Lower leg skin (tissue), 4 donors: ENCODE data around the gene DCHS1. TPM values are rescaled to one million over a fixed set of nuclear protein-coding genes. Genes with fewer than 3 reads are reported as not detected.
A peak's percentile ranks its signal among the peaks of the same experiment; 100 is the strongest.

Experiments
- DNase-seq, 2 donors: peaks; one replicate each; pipeline ENCODE4 v3.0.0-alpha.2; 2019; ENCODE audit warnings: low spot score in 2 of 2
- H3K4me3 ChIP-seq: fragments of 200-600 bp; sonication (generic); 2 replicates; pipeline ENCODE4 v1.5.1; 2017; ENCODE audit warnings: mild to moderate bottlenecking, low read depth; ENCODE audit not compliant: poor library complexity, severe bottlenecking
- CTCF ChIP-seq, 3 donors: fragments of 450-650 bp; IDR thresholded peaks; one replicate each; pipeline ENCODE4 v1.5.1; 2016; ENCODE audit warnings: antibody characterized with exemption in 3 of 3, mild to moderate bottlenecking in 3 of 3, moderate library complexity in 2 of 3
- POLR2A ChIP-seq, 2 donors: fragments of 450-650 bp; IDR thresholded peaks; one replicate each; pipeline ENCODE4 v1.6.1; 2016 to 2017; ENCODE audit warnings: antibody characterized with exemption in 2 of 2, mild to moderate bottlenecking in 1 of 2, moderate library complexity in 1 of 2
- WGBS, 2 donors: methylation state at CpG; one replicate each; pipeline ENCODE4 v1.1.5; 2018; 5-methylcytosine and 5-hydroxymethylcytosine counted together
- intact Hi-C: fragments of 100-400 bp; cut with DNase I; formaldehyde crosslinking; loops from one replicate; pipeline ENCODE4 v1.15.0; 2023; ENCODE audit warnings: low total_unique reads
- total RNA-seq, 4 donors: library from RNA; depleted of rRNA; stranded (reverse); fragments of >200 nt; gene quantifications; one replicate each; pipeline ENCODE4 v1.1.0, GENCODE V29; 2016

Gene DCHS1
- total RNA-seq, 4 donors from 2014 or later, result 4.0 to 9.0 (median 5.4) TPM

DNA sequence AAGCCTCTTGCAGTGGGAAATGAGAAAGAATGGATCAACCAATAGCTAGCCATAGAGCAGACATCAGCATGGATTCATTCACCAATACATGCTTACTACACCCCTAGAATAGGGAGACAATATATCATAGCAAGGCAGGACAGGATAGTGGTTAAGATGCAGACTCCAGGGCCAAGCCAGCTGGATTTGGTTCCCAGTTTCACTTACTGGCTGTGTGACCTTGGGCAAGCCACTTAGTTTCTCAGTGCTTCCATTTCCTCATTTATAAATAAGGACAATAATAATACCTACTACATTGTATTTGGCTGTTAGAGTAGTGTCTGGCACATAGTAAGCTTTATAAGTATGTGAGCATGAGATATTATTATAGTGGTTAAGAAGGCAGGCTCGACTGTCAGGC, 7.1 kb downstream of the DCHS1 start:
- TF ChIP-seq POLR2A (IDR thresholded peaks at IDR 0.05) (no peak), CTCF (IDR thresholded peaks at IDR 0.05) (no peak)
- 66 to 74% methylated on average over 1 of the region's 1 CpG for WGBS, 2 donors
- H3K4me3 ChIP-seq, result no peak overlapping the region
- no peak for DNase-seq
- intact Hi-C loops, result no loop called here

DNA sequence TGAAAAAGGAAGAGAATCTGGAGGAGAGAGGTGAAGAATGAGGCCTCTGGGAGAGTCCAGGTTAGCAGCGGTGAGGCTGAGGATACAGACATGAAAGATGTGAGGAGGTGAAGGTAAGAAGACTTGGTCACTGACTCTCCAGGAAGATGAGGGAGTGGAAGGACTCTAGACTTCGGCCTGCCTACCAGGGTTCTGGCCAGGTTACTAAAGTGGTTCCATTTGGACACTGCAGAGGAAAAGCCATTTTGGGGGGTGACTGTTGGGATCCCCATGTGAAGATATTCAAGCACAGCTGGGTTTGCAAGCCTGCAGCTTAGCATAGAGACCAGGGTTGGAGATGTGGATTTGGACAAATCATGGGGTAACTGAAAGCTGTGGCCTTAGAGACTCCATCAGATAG, 7.8 kb downstream of the DCHS1 start:
- intact Hi-C loops, result no loop called here
- no peak for TF ChIP-seq POLR2A (IDR thresholded peaks at IDR 0.05)
- no peak for TF ChIP-seq CTCF (IDR thresholded peaks at IDR 0.05)
- H3K4me3 ChIP-seq, result no peak overlapping the region
- 84 to 98% methylated on average over 2 of the region's 2 CpGs for WGBS, 2 donors
- no peak for DNase-seq

DNA sequence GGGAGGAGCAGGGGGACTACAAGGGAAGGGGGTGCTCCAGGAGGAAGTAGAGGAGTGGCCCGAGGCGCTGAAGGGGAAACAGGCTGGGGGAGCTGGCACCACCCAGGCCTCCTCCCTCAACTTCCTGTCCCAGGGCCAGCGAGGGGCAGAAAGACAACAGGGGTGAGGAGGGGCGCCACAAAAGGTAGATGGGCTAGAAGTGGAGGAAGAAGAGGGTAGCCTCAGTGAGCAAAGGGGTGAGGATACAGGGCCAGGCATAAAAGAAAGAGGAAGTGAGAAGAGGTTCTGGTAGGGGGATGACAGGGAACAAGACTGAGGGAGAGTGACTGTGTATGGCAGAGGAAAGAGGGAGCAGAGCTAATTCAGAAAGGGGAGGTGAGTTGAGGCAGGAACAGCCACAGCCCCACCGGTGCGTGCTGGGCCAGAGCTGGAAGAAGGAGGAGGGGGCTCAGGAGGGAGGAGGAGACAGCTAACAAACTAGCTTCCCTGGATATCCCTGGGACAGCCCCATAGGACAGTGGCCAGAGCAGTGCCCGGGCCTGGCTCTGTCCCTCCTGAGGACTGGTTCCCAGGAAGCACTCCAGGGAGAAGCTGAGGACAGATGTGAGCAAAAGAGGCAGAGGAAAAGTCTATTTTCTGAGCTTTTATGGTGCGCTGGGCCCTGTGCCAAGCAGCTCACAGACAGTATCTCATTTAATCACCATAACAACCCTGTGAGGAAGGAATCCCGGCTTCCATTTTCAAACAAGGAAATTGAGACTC, 8.5 kb downstream of the DCHS1 start:
- no peak for DNase-seq
- TF ChIP-seq CTCF (IDR thresholded peaks at IDR 0.05) (no peak), POLR2A (IDR thresholded peaks at IDR 0.05) (no peak)
- intact Hi-C loops, result no loop called here
- 33 to 35% methylated on average over 9 of the region's 9 CpGs for WGBS, 2 donors
- H3K4me3 ChIP-seq, result no peak overlapping the region

DNA sequence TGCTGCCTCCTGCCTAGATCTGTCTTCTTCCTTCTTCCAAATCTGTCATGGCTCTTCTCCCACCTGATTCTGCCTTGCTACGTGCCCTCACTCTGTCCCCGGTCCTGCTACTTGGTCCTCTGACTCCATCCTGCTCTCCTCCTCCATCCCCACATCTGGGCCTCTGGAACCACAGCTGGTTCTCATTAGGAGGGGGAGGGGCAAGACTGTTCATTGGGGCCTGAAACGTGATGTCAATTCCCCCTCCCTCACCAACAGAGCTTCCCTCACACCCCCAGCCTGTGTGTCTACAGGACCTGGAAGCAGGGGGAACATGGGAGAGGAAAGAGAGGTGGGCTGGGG, 9.1 kb downstream of the DCHS1 start:
- no peak for TF ChIP-seq CTCF (IDR thresholded peaks at IDR 0.05)
- no peak for TF ChIP-seq POLR2A (IDR thresholded peaks at IDR 0.05)
- DNase-seq, result no peak
- intact Hi-C loops, result no loop called here
- 39 to 46% methylated on average over 3 of the region's 3 CpGs for WGBS, 2 donors
- H3K4me3 ChIP-seq, result no peak overlapping the region

- WGBS, 2 donors, result 59 to 60% methylated on average over 12 of the region's 12 CpGs
- intact Hi-C loops, result no loop called here
- DNase-seq, result peak in 1 of 2 donors; percentile 87
- H3K4me3 ChIP-seq, result no peak overlapping the region
- TF ChIP-seq CTCF (IDR thresholded peaks at IDR 0.05), result no peak
- TF ChIP-seq POLR2A (IDR thresholded peaks at IDR 0.05), result no peak
These were observed 9.5 kb downstream of the DCHS1 start for GRCh38 chr11:6646071-6646470.

DNA sequence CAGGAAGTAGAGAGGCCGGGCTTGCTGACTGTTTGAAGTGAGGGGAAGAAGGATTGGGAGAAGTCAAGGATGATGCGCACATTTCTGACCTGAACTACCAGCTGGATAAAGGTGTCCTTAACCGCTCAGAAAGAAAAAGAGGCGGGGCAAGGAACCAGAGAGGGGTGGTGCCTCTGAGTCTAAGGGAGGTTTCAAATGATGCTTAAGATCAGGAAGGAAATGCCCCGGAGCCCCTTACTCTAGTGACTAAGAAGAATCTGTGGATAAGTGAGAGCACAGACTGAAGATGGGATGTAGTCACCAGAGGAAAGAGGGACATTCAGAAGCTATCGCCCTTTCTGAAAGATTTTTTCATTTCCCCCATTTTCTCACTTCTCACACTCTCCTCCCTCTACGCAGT, 12.7 kb downstream of the DCHS1 start:
- WGBS, 2 donors, result 85 to 89% methylated on average over 7 of the region's 7 CpGs
- H3K4me3 ChIP-seq, result no peak overlapping the region
- DNase-seq, result no peak
- TF ChIP-seq POLR2A (IDR thresholded peaks at IDR 0.05), result no peak
- no peak for TF ChIP-seq CTCF (IDR thresholded peaks at IDR 0.05)
- intact Hi-C loops, result no loop called here
